Astrocyte (in vitro differentiated cells and primary cell): Measurements from ENCODE around the gene GMDS. TPM values are rescaled to one million over a fixed set of nuclear protein-coding genes. Genes with fewer than 3 reads are reported as not detected.

Experiments
- DNase-seq: peaks from one replicate; pipeline ENCODE4 v3.0.0-alpha.2; 2010; ENCODE audit warnings: low read depth
- FAIRE-seq: peaks from 2 replicates; lab custom pipeline; 2011; peaks lifted over from hg19 to GRCh38; lab: Jason Lieb, UNC
- H2AFZ ChIP-seq: 2 replicates; pipeline ENCODE4 v1.6.0; 2012; ENCODE audit warnings: low read depth, low read length, inconsistent platforms
- H3K27ac ChIP-seq: 2 replicates; pipeline ENCODE4 v1.5.1; 2011; ENCODE audit warnings: low read depth, low read length, inconsistent platforms
- H3K27me3 ChIP-seq: 2 replicates; pipeline ENCODE4 v1.6.0; 2011; ENCODE audit warnings: low read length, inconsistent platforms; ENCODE audit not compliant: insufficient read depth
- H3K36me3 ChIP-seq: 2 replicates; pipeline ENCODE4 v1.5.1; 2011; ENCODE audit warnings: low read length, inconsistent platforms; ENCODE audit not compliant: insufficient read depth
- H3K4me1 ChIP-seq: 2 replicates; pipeline ENCODE4 v1.5.1; 2011; ENCODE audit warnings: low read length, inconsistent platforms; ENCODE audit not compliant: insufficient read depth
- H3K4me2 ChIP-seq: 2 replicates; pipeline ENCODE4 v1.6.0; 2012; ENCODE audit warnings: low read length, inconsistent platforms
- H3K4me3 ChIP-seq: 2 replicates; pipeline ENCODE4 v1.5.1; 2011; ENCODE audit warnings: low read depth, mild to moderate bottlenecking, low read length, inconsistent platforms; ENCODE audit not compliant: insufficient read depth
- H3K79me2 ChIP-seq: 2 replicates; pipeline ENCODE4 v1.6.0; 2012; ENCODE audit warnings: mild to moderate bottlenecking, low read length, inconsistent platforms; ENCODE audit not compliant: insufficient read depth
- H3K9ac ChIP-seq: 2 replicates; pipeline ENCODE4 v1.6.0; 2012; ENCODE audit warnings: mild to moderate bottlenecking, low read length, inconsistent platforms
- H3K9me3 ChIP-seq: 2 replicates; pipeline ENCODE4 v1.5.1; 2012; ENCODE audit warnings: low read depth, mild to moderate bottlenecking, low read length, inconsistent platforms; ENCODE audit not compliant: insufficient read depth
- H4K20me1 ChIP-seq: 2 replicates; pipeline ENCODE4 v1.6.0; 2012; ENCODE audit warnings: low read length, inconsistent platforms; ENCODE audit not compliant: insufficient read depth
- H3K27ac Mint-ChIP-seq: one replicate; pipeline ENCODE4 v1.8.0; 2021; ENCODE audit warnings: mild to moderate bottlenecking, mixed read lengths; ENCODE audit not compliant: unreplicated experiment
- H3K27me3 Mint-ChIP-seq: one replicate; pipeline ENCODE4 v1.8.0; 2021; ENCODE audit warnings: low read depth, mixed read lengths; ENCODE audit not compliant: unreplicated experiment
- H3K36me3 Mint-ChIP-seq: one replicate; pipeline ENCODE4 v1.8.0; 2021; ENCODE audit warnings: low read depth, mixed read lengths; ENCODE audit not compliant: unreplicated experiment
- H3K4me1 Mint-ChIP-seq: one replicate; pipeline ENCODE4 v1.8.0; 2021; ENCODE audit warnings: low read depth, mixed read lengths; ENCODE audit not compliant: unreplicated experiment
- H3K4me3 Mint-ChIP-seq: one replicate; pipeline ENCODE4 v1.8.0; 2021; ENCODE audit warnings: mild to moderate bottlenecking, moderate library complexity, mixed read lengths; ENCODE audit not compliant: unreplicated experiment
- H3K9me3 Mint-ChIP-seq: one replicate; pipeline ENCODE4 v1.8.0; 2021; ENCODE audit warnings: mild to moderate bottlenecking, mixed read lengths; ENCODE audit not compliant: unreplicated experiment
- CTCF ChIP-seq: IDR thresholded peaks from 2 replicates; pipeline ENCODE4 v1.5.1; 2011; ENCODE audit warnings: low read depth, mild to moderate bottlenecking, inconsistent platforms, low read length, moderate library complexity; ENCODE audit not compliant: insufficient read depth
- EZH2 ChIP-seq: IDR thresholded peaks from 2 replicates; pipeline ENCODE4 v1.6.1; 2012; ENCODE audit warnings: mild to moderate bottlenecking, low read length, inconsistent platforms; ENCODE audit not compliant: insufficient read depth
- total RNA-seq: library from RNA; stranded (reverse); gene quantifications from 2 replicates; pipeline ENCODE4 v1.2.1, GENCODE V29; 2021

GMDS gene
- total RNA-seq, 1 donor from 2014 or later, result 9.4 TPM

GRCh38 chr6:1988843-1989242 lies 256.6 kb downstream of the GMDS start:
- Histone ChIP-seq H3K27me3 (no peaks in the 10 kb centered on the region), H3K9ac (no peak overlapping the region), H3K36me3 (no peaks in the 10 kb centered on the region), H3K9me3 (no peaks in the 10 kb centered on the region), H3K79me2 (no peaks in the 10 kb centered on the region), H3K27ac (no peak overlapping the region), H4K20me1 (no peaks in the 10 kb centered on the region), H2AFZ (no peak overlapping the region), H3K4me3 (no peak overlapping the region), H3K4me2 (no peak overlapping the region), H3K4me1 (peaks cover 13% of the 10 kb centered on the region)
- H3K27ac Mint-ChIP-seq, result no peak overlapping the region
- no peak overlapping the region for H3K4me3 Mint-ChIP-seq
- no peaks in the 10 kb centered on the region for H3K9me3 Mint-ChIP-seq
- peaks cover 17% of the 10 kb centered on the region for H3K4me1 Mint-ChIP-seq
- peaks cover 2% of the 10 kb centered on the region for H3K27me3 Mint-ChIP-seq
- FAIRE-seq, result no peak
- TF ChIP-seq CTCF (no peak), EZH2 (no peak)
- no peak for DNase-seq
- H3K36me3 Mint-ChIP-seq, result no peaks in the 10 kb centered on the region

DNA sequence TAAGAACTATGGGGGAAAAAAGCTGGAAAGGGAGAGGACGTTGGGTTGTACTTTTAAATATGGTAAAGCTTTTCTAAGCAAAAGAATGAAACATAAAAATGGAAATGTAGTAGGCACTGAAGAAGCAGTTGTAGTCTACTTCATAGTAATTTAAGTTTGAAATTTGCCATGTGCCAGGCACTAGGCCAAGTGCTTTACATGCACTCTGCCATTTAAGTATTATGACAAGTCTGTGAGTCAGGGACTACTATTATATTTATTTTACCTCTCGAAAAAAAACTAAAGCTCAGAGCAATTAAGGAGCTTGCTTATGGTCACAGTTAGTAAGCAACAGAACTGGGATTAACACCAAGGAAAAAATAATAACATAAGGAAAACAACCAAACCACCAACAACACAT lies 257.8 kb downstream of the GMDS start:
- H3K4me1 Mint-ChIP-seq, result peaks cover 6% of the 10 kb centered on the region
- Histone ChIP-seq H3K79me2 (no peaks in the 10 kb centered on the region), H3K4me1 (peaks cover 7% of the 10 kb centered on the region), H3K9ac (no peak overlapping the region), H3K4me2 (peak overlapping the region; percentile 21), H3K27ac (no peak overlapping the region), H2AFZ (no peak overlapping the region), H3K27me3 (no peaks in the 10 kb centered on the region), H3K36me3 (no peaks in the 10 kb centered on the region), H3K4me3 (no peak overlapping the region), H3K9me3 (no peaks in the 10 kb centered on the region), H4K20me1 (no peaks in the 10 kb centered on the region)
- H3K9me3 Mint-ChIP-seq, result peaks cover 4% of the 10 kb centered on the region
- no peak overlapping the region for H3K27ac Mint-ChIP-seq
- no peaks in the 10 kb centered on the region for H3K36me3 Mint-ChIP-seq
- no peak overlapping the region for H3K4me3 Mint-ChIP-seq
- DNase-seq (peak; percentile 66), FAIRE-seq (no peak)
- no peak for TF ChIP-seq EZH2
- no peak for TF ChIP-seq CTCF
- peaks cover 2% of the 10 kb centered on the region for H3K27me3 Mint-ChIP-seq

GRCh38 chr6:1986454-1987243 lies 258.8 kb downstream of the GMDS start:
- Mint-ChIP-seq H3K4me1 (peaks cover 5% of the 10 kb centered on the region), H3K36me3 (no peaks in the 10 kb centered on the region), H3K27me3 (peaks cover 2% of the 10 kb centered on the region), H3K27ac (no peak overlapping the region), H3K9me3 (peaks cover 9% of the 10 kb centered on the region), H3K4me3 (no peak overlapping the region)
- Histone ChIP-seq H3K9me3 (no peaks in the 10 kb centered on the region), H3K9ac (no peak overlapping the region), H3K36me3 (no peaks in the 10 kb centered on the region), H3K4me3 (no peak overlapping the region), H3K4me2 (no peak overlapping the region), H3K79me2 (no peaks in the 10 kb centered on the region), H3K4me1 (peaks cover 7% of the 10 kb centered on the region), H3K27me3 (no peaks in the 10 kb centered on the region), H4K20me1 (no peaks in the 10 kb centered on the region), H2AFZ (no peak overlapping the region), H3K27ac (no peak overlapping the region)
- DNase-seq (peak; percentile 41), FAIRE-seq (no peak)
- no peak for TF ChIP-seq CTCF
- TF ChIP-seq EZH2, result no peak
